ENCODE data around the gene CTNNA2.

CTNNA2 gene

GRCh38 chr2:80529466-80530165, 1016.8 kb downstream of the CTNNA2 start:
- DNase-seq: no peak

GRCh38 chr2:80530442-80531064, 1017.7 kb downstream of the CTNNA2 start:
- DNase-seq: no peak

- no peak for DNase-seq
Measured at GRCh38 chr2:80531319-80531718, 1018.5 kb downstream of the CTNNA2 start.

GRCh38 chr2:80545420-80546210, 1032.8 kb downstream of the CTNNA2 start:
- no peak for DNase-seq

- DNase-seq: no peak
Measured at GRCh38 chr2:80546766-80547165, 1033.9 kb downstream of the CTNNA2 start.

GRCh38 chr2:80547344-80547743, 1034.5 kb downstream of the CTNNA2 start:
- no peak for DNase-seq

GRCh38 chr2:80548469-80548868, 1035.6 kb downstream of the CTNNA2 start:
- no peak for DNase-seq

- DNase-seq: no peak
Measured at GRCh38 chr2:80549901-80550300, 1037.0 kb downstream of the CTNNA2 start.

GRCh38 chr2:80560326-80560725, 1047.5 kb downstream of the CTNNA2 start:
- no peak for DNase-seq

GRCh38 chr2:80568011-80568410, 1055.2 kb downstream of the CTNNA2 start:
- no peak for DNase-seq

- DNase-seq: no peak
Measured at GRCh38 chr2:80573167-80573566, 1060.3 kb downstream of the CTNNA2 start.

- no peak for DNase-seq
Measured at GRCh38 chr2:80573950-80574349, 1061.1 kb downstream of the CTNNA2 start.

GRCh38 chr2:80579756-80580155, 1066.9 kb downstream of the CTNNA2 start:
- no peak for DNase-seq

- no peak for DNase-seq
Measured at GRCh38 chr2:80591233-80591632, 1078.4 kb downstream of the CTNNA2 start.

GRCh38 chr2:80592106-80592505, 1079.3 kb downstream of the CTNNA2 start:
- DNase-seq: no peak

GRCh38 chr2:80610108-80610507, 1097.3 kb downstream of the CTNNA2 start:
- DNase-seq: no peak

- DNase-seq: no peak
Measured at GRCh38 chr2:80621656-80622055, 1108.8 kb downstream of the CTNNA2 start.

- DNase-seq: no peak
Measured at GRCh38 chr2:80624062-80624461, 1111.2 kb downstream of the CTNNA2 start.

- no peak for DNase-seq
Measured at GRCh38 chr2:80634590-80634989, 1121.7 kb downstream of the CTNNA2 start.

- no peak for DNase-seq
Measured at GRCh38 chr2:80638783-80639182, 1125.9 kb downstream of the CTNNA2 start.

GRCh38 chr2:80642465-80642864, 1129.6 kb downstream of the CTNNA2 start:
- no peak for DNase-seq

GRCh38 chr2:80643598-80643997, 1130.7 kb downstream of the CTNNA2 start:
- DNase-seq: no peak

- no peak for DNase-seq
Measured at GRCh38 chr2:80651435-80651834, 1138.6 kb downstream of the CTNNA2 start.

GRCh38 chr2:80655265-80655664, 1142.4 kb downstream of the CTNNA2 start:
- no peak for DNase-seq

Measured in activated gamma-delta T cell (primary cell).